ENCODE results near the gene AAMP. TPM values are rescaled to one million over a fixed set of nuclear protein-coding genes. Genes with fewer than 3 reads are reported as not detected.

The AAMP gene
- polyA plus RNA-seq, 1 experiment = 51.6 TPM

GRCh38 chr2:218260166-218260565 is 9.8 kb downstream of the AAMP start:
- TF ChIP-seq CTCF (IDR thresholded peaks at IDR 0.05; ENCODE audit: low read depth, low read length) = no peak
- Histone ChIP-seq H3K27me3 (ENCODE audit: control insufficient read depth, insufficient read depth, low read length) (no peaks in the 10 kb centered on the region), H3K9me3 (ENCODE audit: control insufficient read depth, insufficient read depth, low read length) (no peaks in the 10 kb centered on the region), H3K27ac (ENCODE audit: low read depth, low read length) (no peak overlapping the region), H3K4me3 (ENCODE audit: low read depth, low read length) (no peak overlapping the region)
- ChIA-PET POLR2A (interaction anchor here (0.6 to 1.7 kb wide), 3 partner anchors 10 to 71 kb away, joined by 4 to 9 read pairs (median 5); partner anchors contain the start of genes AAMP and PNKD), CTCF (interaction anchor here (0.6 kb wide), 1 partner anchor 422 kb away, joined by 5 read pairs; no protein-coding TSS in a partner anchor)
- no peak for DNase-seq (ENCODE audit: low read depth, low spot score)

DNA sequence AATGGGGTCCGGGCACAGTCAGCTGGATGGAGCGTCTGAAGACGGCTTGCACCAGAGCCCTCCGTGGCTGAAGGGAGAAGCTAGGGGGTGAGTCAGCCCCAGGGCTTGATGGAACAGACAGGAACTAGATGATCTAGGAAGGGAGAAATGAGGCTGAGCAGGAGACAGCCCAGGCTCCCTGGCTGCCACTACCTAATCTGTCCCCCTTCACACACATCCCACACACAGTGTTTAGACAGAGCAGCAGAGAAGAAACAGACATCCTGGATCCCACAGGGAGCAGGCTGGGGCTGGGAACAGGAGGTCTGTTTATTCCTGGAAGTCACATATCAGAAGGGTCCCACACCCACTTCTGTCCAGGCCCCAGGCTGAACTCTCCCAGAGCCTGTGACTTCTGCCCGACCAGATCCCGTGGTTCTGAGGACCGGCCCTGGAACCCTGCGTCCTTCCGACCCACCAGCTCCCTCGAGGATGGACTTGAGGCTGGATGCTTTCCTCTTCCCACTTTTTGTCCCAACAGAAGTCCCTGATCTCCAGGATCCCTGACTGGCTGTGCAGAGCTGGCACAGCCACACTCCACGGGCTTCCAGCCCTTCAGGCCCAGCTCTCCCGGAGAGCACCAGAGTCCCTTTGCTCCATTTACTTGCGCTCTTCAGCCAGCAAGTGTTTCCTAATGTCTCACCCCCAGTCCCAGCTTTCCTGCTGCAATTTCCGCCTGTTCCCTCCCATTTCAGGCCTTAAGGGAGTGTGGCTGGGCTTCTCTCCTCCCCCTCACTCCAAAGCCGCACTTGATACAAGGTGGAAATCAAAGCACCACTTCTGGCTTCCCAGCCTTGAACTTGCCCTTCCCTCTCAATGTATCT is 10.6 kb downstream of the AAMP start:
- H3K27me3 ChIP-seq (ENCODE audit: control insufficient read depth, insufficient read depth, low read length) = no peaks in the 10 kb centered on the region
- ChIA-PET CTCF (interaction anchor here (1.1 to 1.3 kb wide), 4 partner anchors 9 to 72 kb away, joined by 3 to 5 read pairs (median 4); partner anchors contain the start of genes AAMP, PNKD and TMBIM1), POLR2A (interaction anchor here (0.6 to 1.7 kb wide), 5 partner anchors 11 to 40 kb away, joined by 3 to 9 read pairs (median 4); partner anchors contain the start of genes AAMP and PNKD)
- no peak overlapping the region for H3K4me3 ChIP-seq (ENCODE audit: low read depth, low read length)
- H3K9me3 ChIP-seq (ENCODE audit: control insufficient read depth, insufficient read depth, low read length) = no peaks in the 10 kb centered on the region
- TF ChIP-seq CTCF (IDR thresholded peaks at IDR 0.05; ENCODE audit: low read depth, low read length) = no peak
- H3K27ac ChIP-seq (ENCODE audit: low read depth, low read length) = peak overlapping the region; percentile 85
- DNase-seq (ENCODE audit: low read depth, low spot score) = no peak

DNA sequence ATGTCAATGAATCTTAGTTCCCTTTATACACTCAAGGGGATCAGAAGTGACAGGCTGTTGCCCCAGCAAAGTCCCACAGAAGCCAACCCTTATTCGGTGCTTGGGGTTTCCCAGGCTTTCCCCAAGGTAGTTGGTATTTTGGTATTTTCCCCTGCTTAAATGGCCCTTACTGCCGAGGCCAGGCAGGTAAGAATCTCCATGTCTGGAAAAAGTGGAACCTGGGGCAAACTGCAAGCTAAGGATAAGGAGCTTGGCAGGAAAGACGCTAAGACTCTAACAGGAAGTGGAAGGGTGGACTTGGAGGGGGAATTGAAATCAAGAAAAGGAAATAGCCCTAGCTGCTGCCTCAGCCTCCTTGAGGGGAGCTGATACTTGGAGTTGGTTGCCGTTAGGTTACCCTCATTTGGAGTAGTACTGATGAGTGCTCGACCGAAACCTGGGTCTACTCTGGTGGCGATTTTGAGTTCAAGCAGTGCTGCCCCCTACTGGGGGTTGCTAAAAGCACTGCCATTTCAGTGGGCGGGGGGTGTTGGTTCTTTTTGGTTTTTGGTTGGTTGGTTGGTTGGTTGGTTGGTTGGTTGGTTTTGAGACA is 12.5 kb downstream of the AAMP start:
- Histone ChIP-seq H3K4me3 (ENCODE audit: low read depth, low read length) (no peak overlapping the region), H3K27me3 (ENCODE audit: control insufficient read depth, insufficient read depth, low read length) (no peaks in the 10 kb centered on the region), H3K9me3 (ENCODE audit: control insufficient read depth, insufficient read depth, low read length) (no peaks in the 10 kb centered on the region), H3K27ac (ENCODE audit: low read depth, low read length) (no peak overlapping the region)
- ChIA-PET CTCF (interaction anchor here (0.6 to 1.5 kb wide), 7 partner anchors 13 to 1570 kb away, joined by 3 to 7 read pairs (median 3); partner anchors contain the start of genes AAMP and PNKD), POLR2A (interaction anchor here (0.5 to 1.4 kb wide), 3 partner anchors 10 to 28 kb away, joined by 3 to 8 read pairs (median 3); partner anchors contain the start of genes AAMP and PNKD)
- no peak for DNase-seq (ENCODE audit: low read depth, low spot score)
- peak; percentile 62 for TF ChIP-seq CTCF (IDR thresholded peaks at IDR 0.05; ENCODE audit: low read depth, low read length)

- no peak for DNase-seq (ENCODE audit: low read depth, low spot score)
- H3K27me3 ChIP-seq (ENCODE audit: control insufficient read depth, insufficient read depth, low read length) = no peaks in the 10 kb centered on the region
- no peak overlapping the region for H3K4me3 ChIP-seq (ENCODE audit: low read depth, low read length)
- ChIA-PET CTCF (interaction anchor here (0.6 to 1.5 kb wide), 8 partner anchors 13 to 1570 kb away, joined by 3 to 7 read pairs (median 3); partner anchors contain the start of genes AAMP and PNKD), POLR2A (interaction anchor here (0.5 to 1.9 kb wide), 3 partner anchors 9 to 14 kb away, joined by 3 to 8 read pairs (median 3); partner anchors contain the start of genes AAMP and PNKD)
- no peak for TF ChIP-seq CTCF (IDR thresholded peaks at IDR 0.05; ENCODE audit: low read depth, low read length)
- no peak overlapping the region for H3K27ac ChIP-seq (ENCODE audit: low read depth, low read length)
- no peaks in the 10 kb centered on the region for H3K9me3 ChIP-seq (ENCODE audit: control insufficient read depth, insufficient read depth, low read length)
Measured at GRCh38 chr2:218256612-218257350, 13.2 kb downstream of the AAMP start.
